NCI-H2081 treated with DMSO at 0.1 percent for 48 hours (cell line): ENCODE measurements around the gene GLRA2.

Source experiments
- DNase-seq: peaks from one replicate; lab custom pipeline; 2025; lab: John Stamatoyannopoulos, UW

The GLRA2 gene

DNA sequence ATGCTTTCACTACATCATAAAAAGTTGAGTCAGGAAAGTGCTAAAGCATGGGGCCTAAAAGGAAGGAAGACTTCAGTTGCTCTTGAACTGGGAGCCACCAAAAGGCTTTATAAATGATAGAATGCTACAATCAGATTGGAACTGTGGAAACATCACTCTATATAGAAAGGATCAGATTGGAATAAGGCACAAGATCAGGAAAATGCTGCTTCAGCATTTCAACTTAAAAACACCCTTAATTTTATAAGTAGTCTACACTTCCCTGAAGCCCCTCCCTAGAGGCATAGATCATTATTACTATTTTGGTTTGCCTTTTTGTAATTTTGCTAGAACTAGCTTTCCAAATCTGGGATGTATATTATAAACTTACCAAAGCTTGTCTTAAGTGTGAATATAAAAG lies 172.8 kb downstream of the GLRA2 start:
- DNase-seq = no peak

DNA sequence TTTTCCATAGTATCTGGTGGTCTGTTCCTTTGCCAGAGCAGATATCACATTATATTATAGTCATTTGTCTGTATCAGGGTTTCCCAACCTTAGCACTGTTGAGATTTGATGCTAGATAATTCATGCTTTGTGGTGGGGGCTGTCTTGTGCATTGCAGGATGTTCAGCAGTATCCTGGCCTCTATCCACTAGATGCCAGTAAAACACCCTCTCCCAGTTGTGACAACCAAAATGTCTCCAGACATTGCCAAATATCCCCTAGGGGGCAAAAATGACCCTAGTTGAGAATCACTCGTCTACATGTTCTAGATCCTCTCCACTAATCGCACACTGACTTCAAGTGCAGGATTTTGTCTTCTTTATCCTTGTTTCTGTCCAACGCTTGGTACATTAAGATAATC lies 182.8 kb downstream of the GLRA2 start:
- no peak for DNase-seq

DNA sequence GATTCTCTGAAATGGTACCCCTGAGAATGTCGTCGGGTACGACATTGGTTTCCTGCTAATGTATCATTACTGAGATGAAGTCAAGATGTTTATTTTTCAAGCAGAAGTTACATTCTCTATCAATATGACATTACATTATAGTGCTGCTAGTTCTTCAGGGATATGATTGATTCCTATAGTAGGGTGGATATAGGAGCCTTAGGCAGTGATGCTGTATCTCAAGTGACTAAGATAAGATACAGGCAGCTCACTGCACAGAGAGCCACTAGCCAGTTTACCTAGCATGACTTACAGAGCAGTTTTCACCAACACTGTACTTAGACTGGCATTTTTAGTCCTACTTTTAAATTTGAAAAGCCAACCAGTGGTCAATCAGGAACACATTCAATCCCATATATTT lies 188.6 kb downstream of the GLRA2 start:
- DNase-seq = no peak

DNA sequence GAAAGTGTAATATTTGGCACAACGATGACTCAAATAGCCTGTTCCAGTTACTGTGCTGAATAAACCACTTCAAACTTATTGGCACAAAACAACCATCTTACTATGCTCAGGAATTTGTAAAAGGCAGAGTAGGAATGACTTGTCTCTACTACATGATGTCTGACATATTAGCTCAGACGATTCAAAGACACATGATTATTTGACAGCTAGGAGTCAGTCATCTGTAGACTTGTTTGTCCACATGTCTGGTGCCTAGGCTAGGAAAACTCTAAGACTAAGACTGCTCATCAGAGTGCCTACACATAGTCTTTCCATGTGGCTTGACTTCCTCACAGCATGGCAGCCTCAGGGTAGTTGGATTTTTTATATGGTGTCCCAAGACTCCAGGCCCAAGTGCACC lies 189.1 kb downstream of the GLRA2 start:
- no peak for DNase-seq

DNA sequence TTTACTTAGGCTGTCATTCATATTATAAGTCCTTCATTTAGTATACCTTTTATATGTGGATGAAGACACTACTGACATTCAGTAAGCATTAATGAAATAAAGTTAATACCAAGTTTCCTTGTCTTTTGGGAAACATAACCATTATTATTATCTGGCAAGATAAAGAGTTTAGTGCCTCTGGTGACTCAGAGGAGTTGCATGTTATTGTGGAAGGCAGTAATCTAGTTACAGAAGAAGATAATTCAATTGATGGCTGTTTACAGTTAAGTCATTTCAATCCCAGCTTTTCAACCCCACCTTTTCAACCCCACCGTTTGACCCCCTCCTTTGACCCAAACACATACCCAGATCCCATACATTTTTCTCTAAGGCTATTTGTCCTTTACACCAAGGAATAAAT lies 199.7 kb downstream of the GLRA2 start:
- no peak for DNase-seq

DNA sequence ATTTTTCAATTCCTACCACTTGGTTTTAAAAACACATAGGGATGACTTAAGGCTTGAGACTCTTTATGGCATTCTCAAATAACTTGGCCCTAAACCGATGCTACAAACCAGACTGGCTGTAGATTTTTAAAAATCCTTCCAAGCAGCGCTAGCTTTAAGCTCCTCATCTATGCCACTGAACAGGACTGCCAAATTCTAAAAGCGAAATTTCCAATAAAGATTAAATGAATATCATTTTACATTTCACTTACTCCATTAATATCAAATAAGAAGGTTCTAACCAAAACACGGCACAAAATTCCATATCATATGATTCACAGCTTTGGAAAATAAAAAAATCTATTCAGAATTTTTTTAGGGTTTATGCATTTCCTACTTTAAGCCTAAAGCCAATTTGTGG lies 209.3 kb downstream of the GLRA2 start:
- DNase-seq = no peak

DNA sequence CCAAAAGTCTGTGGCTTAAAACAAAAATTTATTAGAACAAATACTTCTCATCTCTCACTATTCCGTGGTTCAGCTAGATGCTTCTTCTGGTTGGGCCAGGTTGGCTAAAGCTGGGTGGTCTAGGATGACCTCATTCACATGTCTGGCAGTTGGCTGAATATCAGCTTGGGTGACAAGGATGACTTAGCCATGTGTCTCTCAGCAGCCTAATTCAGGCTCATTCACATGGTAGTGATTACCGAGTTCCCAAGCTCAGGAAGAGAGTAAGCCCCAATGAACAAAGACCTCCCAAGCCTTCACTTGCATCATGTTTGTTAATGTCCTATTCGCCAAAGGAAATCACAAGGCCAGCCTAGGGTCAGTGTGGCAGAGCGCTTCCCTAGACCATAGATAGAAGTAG lies 224.1 kb downstream of the GLRA2 start:
- no peak for DNase-seq

DNA sequence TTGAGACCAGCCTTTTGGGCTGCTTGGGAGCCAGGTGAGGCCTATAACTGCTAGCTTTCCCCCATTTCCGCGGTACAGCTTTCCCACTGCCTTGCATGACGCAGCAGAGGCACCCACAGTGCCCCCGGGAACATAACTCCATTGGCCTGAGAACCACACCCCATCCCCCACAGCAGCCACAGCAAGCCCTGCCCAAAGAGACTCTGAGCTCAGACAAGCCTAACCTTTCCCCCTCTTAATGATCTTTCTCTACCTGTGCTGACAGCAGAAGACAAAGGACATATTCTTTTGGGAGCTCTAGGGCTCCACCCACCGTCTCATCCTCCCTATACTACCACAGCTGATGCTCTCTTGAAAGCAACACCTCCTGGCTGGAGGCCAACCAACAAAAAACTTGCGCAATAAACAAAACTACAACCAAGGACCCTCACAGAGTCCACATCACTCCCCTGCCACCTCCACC lies 228.7 kb downstream of the GLRA2 start:
- no peak for DNase-seq

DNA sequence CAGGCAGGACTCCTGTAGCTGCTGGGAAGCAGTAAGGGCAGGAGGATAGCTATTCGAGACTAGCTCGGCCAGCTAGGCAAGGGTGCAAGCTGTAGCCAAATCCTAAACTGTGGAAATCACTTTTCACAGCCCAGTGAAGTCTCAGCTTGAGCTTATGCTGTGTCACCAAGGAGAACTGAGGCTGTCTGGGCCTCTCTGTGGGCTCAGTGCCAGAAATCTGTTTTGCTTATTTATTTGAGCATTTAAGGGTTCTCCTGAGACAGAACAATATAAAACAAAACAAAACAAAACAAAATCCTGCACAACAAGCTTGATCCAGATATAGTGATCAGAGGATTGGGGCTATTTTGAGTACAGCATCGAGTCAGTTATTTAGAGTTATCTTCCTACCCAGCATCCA lies 246.1 kb downstream of the GLRA2 start:
- no peak for DNase-seq

DNA sequence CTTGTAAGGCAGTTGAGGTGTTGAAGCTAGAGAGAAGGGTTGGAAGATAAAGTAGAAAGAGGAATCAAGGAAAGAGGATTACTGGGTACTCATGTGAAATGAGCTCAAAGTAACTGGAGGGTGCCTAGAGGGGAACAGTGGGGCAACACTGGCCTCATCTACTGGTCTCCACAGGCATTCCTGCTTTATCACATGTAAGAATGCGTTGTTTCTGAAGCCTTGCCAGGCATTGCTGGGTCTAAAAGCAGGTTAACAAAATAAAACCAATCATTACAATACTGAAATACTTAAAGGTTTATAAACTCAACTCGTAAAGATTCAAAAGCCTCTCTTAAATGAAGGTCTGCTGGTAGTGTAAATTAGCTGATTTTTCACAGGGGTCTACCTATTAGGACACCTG lies 247.6 kb downstream of the GLRA2 start:
- no peak for DNase-seq

DNA sequence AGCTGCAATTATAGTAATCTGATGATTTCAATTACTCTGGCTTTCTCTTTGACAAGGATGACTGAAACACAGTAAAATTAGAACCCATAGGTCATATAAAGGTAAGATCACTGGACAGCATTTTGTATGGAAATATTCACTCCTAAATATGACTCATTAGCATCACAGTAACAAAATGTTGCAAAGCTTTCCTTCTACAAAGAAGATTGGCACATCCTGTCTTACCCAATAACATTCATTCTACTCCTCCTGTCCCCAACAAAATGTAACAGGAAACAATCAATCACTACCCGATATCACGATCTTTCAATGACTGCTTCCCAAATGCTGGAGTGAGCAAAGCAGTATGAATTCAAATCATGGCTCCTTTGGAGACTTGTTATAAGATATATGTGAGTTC lies 248.2 kb downstream of the GLRA2 start:
- no peak for DNase-seq

DNA sequence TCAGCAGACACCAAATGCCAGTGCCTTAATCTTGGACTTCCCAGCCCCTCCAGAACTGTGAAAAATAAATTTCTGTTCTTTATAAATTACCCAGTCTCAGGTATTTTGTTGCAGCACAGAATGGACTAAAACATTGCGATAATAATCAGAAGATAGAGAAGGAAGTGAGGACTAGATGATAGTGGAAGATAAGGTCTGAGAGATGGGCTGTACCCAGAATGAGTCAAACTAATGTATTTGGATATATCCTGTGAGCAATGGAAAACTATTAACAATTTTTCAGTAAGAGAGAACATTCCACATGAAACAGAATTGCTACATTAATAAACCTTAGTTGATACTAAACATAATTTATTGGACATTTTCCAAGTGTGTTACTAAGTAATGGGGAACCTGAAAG lies 250.2 kb downstream of the GLRA2 start:
- DNase-seq = no peak
